Measurements from ENCODE around the gene THAP11. TPM values are rescaled to one million over a fixed set of nuclear protein-coding genes. Genes with fewer than 3 reads are reported as not detected.
"Not testable (repeated sequence)": the region's sequence is repeated elsewhere in the genome, so short reads cannot be mapped to it uniquely, and the experiment has no call there.

Gene THAP11
- total RNA-seq, 1 experiment from 2014 or later = 66.3 TPM

GRCh38 chr16:67862623-67863583, 20.8 kb downstream of the THAP11 start:
- DNase-seq (ENCODE audit: low spot score) = no peak

GRCh38 chr16:67864044-67864443, 21.9 kb downstream of the THAP11 start:
- DNase-seq (ENCODE audit: low spot score) = not testable (repeated sequence)

- DNase-seq (ENCODE audit: low spot score) = no peak
Measured at GRCh38 chr16:67864594-67864993, 22.5 kb downstream of the THAP11 start.

GRCh38 chr16:67865318-67865717, 23.2 kb downstream of the THAP11 start:
- DNase-seq (ENCODE audit: low spot score) = peak; percentile 52

- no peak for DNase-seq (ENCODE audit: low spot score)
Measured at GRCh38 chr16:67868290-67868689, 26.2 kb downstream of the THAP11 start.

- DNase-seq (ENCODE audit: low spot score) = no peak
Measured at GRCh38 chr16:67869653-67870052, 27.5 kb downstream of the THAP11 start.

GRCh38 chr16:67871256-67871655, 29.1 kb downstream of the THAP11 start:
- DNase-seq (ENCODE audit: low spot score) = no peak

DNA sequence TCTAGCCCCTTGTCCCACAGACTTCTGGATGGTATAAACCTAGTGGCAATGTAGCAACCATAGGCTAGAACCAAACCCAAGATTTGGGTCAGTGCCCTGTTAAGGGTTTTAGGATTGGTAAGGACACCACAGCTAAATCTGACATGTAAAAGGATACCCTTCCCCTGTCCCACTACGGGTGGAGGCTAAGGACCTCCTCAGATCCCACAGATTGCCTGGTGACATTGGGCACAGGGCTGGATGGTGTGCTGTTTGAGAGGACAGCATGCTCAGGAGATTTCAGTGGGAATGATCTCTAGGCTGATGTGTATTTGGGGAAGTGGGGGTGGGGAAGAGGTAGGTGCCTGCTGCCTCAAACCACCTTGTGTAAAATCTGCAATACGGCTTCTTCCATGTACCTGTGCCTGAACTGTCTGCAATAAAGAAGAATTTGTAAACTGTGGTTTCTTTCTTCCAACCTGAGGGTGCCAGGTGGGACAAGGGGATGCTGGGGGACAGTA, 30.1 kb downstream of the THAP11 start:
- DNase-seq (ENCODE audit: low spot score) = no peak

DNA sequence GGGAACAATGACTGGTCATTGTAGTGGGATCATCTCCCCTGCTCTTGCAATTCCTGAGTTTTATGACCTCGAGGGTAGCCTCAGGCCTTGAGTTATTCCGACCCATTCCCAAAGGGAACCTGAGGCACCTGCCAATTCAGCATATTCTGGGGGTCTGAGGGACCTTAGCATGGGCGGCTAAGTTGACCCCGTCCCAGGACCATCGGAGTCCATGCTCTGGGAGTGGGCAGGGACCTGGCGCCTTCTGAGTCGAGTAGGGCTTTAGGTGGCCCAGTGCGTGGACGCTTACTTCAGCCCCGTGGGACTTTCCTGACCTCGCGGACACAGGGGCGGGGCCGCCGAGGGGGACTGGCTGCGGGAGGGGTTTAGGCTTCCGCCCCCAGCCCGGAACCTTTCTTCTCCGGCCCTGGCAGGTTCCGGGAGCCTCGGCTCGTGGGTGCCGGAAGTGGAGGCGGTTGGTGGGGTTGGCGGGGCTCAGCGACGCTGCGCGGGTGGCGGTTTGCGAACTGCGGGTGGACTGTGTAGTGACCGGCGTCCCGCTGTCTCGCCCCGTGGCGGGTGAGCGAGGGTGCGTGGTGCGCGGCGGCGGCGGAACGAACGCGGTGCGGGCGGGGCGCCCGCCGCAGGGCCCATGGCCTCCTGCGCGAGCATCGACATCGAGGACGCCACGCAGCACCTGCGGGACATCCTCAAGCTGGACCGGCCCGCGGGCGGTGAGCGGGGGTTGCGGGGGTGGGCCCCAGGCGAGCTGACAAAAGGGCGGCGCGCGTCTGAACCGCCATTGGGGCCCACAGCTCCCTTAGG, 30.7 kb downstream of the THAP11 start, which contains the start of gene EDC4:
EDC4 (plus strand) TSS at position 422 of the 804 bp plus-strand sequence; CDS start at position 632, 210 bp downstream.
- peak; percentile 77 for DNase-seq (ENCODE audit: low spot score)

- DNase-seq (ENCODE audit: low spot score) = peak; percentile 31
Measured at GRCh38 chr16:67873435-67874370, 31.6 kb downstream of the THAP11 start.

DNA sequence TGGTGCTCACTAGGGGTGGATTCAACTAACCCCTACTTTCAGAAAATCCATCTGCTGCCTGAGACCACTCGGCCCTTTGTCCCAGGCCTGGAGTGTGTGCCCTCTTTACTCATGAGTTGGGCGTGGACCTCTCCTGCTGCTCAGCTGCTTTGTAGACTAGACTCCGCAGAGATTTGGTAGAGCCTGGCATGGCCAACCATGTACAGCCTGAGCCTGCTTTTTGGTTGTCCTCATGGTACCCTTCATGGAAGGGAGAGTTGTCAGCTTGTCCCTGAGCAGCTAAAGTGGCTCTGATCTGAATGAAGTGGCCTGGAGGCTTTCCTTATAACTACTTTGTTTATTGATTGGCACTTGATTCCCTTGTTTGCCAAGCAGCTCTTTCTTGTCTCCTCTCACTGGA, 32.3 kb downstream of the THAP11 start:
- no peak for DNase-seq (ENCODE audit: low spot score)

GRCh38 chr16:67877064-67877463, 34.9 kb downstream of the THAP11 start:
- DNase-seq (ENCODE audit: low spot score) = no peak

DNA sequence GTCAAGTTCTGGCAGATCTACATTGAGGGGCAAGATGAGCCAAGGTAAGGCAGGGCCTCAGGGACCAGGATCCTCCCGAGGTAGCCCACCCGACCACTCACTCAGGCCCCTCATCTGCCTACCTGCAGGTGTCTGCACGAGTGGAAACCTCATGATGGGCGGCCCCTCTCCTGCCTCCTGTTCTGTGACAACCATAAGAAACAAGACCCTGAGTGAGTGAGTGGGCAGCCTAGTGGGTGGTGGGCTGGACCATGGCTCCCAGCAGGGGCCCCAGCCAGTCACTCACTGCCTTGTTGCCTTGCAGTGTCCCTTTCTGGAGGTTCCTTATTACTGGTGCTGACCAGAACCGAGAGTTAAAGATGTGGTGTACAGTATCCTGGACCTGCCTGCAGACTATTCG, 36.1 kb downstream of the THAP11 start:
- DNase-seq (ENCODE audit: low spot score) = no peak

DNA sequence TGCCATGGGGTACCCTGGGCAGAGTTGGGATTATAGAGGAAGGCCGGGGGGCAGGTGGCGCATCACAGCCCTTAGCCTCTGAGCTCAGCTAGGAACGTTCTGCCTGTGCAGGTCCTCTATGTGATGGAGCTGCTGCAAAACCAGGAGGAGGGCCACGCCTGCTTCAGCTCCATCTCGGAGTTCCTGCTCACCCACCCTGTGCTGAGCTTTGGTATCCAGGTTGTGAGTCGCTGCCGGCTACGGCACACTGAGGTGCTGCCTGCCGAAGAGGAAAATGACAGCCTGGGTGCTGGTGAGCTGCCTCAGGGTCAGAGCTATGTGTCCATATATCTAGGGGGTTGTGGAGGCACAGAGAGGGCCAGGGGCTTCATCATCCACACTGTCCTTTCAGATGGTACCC, 36.7 kb downstream of the THAP11 start:
- DNase-seq (ENCODE audit: low spot score) = no peak

- DNase-seq (ENCODE audit: low spot score) = no peak
Measured at GRCh38 chr16:67879462-67879861, 37.3 kb downstream of the THAP11 start.

DNA sequence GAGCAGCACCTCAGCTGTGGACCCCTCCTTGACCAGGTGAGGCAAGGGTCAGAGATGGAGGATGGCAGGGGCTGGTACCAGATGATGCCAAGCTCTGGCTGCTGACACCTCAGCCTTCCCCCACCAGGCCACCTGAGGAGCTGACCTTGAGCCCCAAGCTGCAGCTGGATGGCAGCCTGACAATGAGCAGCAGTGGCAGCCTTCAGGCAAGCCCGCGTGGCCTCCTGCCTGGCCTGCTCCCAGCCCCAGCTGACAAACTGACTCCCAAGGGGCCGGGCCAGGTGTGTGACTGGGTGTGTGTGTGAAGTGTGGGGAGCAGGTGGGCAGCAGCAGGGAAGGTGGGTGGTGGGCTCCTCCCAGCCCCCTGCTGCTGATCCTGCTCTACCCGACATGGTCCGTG, 37.8 kb downstream of the THAP11 start:
- DNase-seq (ENCODE audit: low spot score) = no peak

GRCh38 chr16:67880584-67880983, 38.5 kb downstream of the THAP11 start:
- no peak for DNase-seq (ENCODE audit: low spot score)

DNA sequence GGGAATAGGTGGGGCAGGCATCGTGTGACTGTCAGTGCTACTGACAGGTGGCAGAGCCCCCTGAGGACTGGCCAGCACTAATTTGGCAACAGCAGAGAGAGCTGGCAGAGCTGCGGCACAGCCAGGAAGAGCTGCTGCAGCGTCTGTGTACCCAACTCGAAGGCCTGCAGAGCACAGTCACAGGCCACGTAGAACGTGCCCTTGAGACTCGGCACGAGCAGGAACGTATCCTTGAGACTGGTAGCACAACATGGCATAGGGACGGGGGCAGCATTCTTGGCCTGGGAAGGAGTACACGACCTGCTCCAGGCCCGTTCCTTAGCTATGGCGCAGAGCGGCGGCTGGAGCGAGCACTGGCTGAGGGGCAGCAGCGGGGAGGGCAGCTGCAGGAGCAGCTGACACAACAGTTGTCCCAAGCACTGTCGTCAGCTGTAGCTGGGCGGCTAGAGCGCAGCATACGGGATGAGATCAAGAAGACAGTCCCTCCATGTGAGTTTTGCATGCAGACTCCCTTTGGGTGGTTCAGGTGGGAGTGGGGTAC, 39.6 kb downstream of the THAP11 start:
- no peak for DNase-seq (ENCODE audit: low spot score)

GRCh38 chr16:67882374-67883145, 40.4 kb downstream of the THAP11 start:
- DNase-seq (ENCODE audit: low spot score) = no peak

Measured in HT-29 (cell line).